GM18868 (cell line): ENCODE results near the gene GOLM1.
"Not testable (repeated sequence)": the region's sequence is repeated elsewhere in the genome, so short reads cannot be mapped to it uniquely, and the experiment has no call there.

Experiments used
- ATAC-seq: cut with Tn5 transposase; IDR thresholded peaks from one replicate; pipeline ENCODE4 v1.9.1; 2021; ENCODE audit warnings: mild to moderate bottlenecking, moderate library complexity; ENCODE audit not compliant: unreplicated experiment

The GOLM1 gene

GRCh38 chr9:86098824-86099700, at the start of gene GOLM1:
TSS of gene GOLM1 (minus strand) at chr9:86099558. CDS start at chr9:86079320, 20,238 bp downstream.
- ATAC-seq = peak; percentile 73

GRCh38 chr9:86146671-86147070, 47.3 kb upstream of the GOLM1 start:
- ATAC-seq = not testable (repeated sequence)

GRCh38 chr9:86145960-86146359, 46.6 kb upstream of the GOLM1 start:
- not testable (repeated sequence) for ATAC-seq

- no peak for ATAC-seq
Measured at GRCh38 chr9:86142973-86143372, 43.6 kb upstream of the GOLM1 start.

GRCh38 chr9:86141843-86142242, 42.5 kb upstream of the GOLM1 start:
- ATAC-seq = no peak

GRCh38 chr9:86135371-86135770, 36.0 kb upstream of the GOLM1 start:
- no peak for ATAC-seq

- no peak for ATAC-seq
Measured at GRCh38 chr9:86134361-86134760, 35.0 kb upstream of the GOLM1 start.

- no peak for ATAC-seq
Measured at GRCh38 chr9:86128235-86128822, 29.0 kb upstream of the GOLM1 start.

- ATAC-seq = no peak
Measured at GRCh38 chr9:86126998-86127972, 27.9 kb upstream of the GOLM1 start.

GRCh38 chr9:86122311-86122710, 23.0 kb upstream of the GOLM1 start:
- ATAC-seq = no peak

GRCh38 chr9:86119457-86119856, 20.1 kb upstream of the GOLM1 start:
- no peak for ATAC-seq

GRCh38 chr9:86116425-86116824, 17.1 kb upstream of the GOLM1 start:
- ATAC-seq = no peak

- ATAC-seq = no peak
Measured at GRCh38 chr9:86115886-86116285, 16.5 kb upstream of the GOLM1 start.

GRCh38 chr9:86112057-86112456, 12.7 kb upstream of the GOLM1 start:
- ATAC-seq = no peak

GRCh38 chr9:86102626-86103025, 3.3 kb upstream of the GOLM1 start:
- ATAC-seq = no peak

GRCh38 chr9:86099701-86100364, 475 bp upstream of the GOLM1 start:
- no peak for ATAC-seq

GRCh38 chr9:86097510-86098224, 1.7 kb downstream of the GOLM1 start:
- no peak for ATAC-seq

GRCh38 chr9:86096386-86096785, 3.0 kb downstream of the GOLM1 start:
- ATAC-seq = no peak

- no peak for ATAC-seq
Measured at GRCh38 chr9:86093788-86094555, 5.4 kb downstream of the GOLM1 start.
